Heart left ventricle (tissue), 16 donors: Measurements from ENCODE around the gene NELFCD. TPM values are rescaled to one million over a fixed set of nuclear protein-coding genes. Genes with fewer than 3 reads are reported as not detected.

Experiments
- ATAC-seq, 4 donors: fragments of 200-7000 bp; cut with Tn5 transposase; one replicate each; pipeline ENCODE4 v1.9.1; 2020 to 2022; ENCODE audit warnings: moderate library complexity in 4 of 4, mild to moderate bottlenecking in 3 of 4, moderate number of reproducible peaks in 1 of 4
- DNase-seq, 5 donors: peaks; one replicate each; pipeline ENCODE4 v3.0.0-alpha.2; 2020
- H3K27ac ChIP-seq, 12 donors: fragments of 200-600 bp; sonication (generic) in 4 of 12; one replicate each; pipeline versions ENCODE4 v1.5.0 to v1.8.0; 2016 to 2022; ENCODE audit warnings: mild to moderate bottlenecking in 2 of 12
- H3K27me3 ChIP-seq, 9 donors: fragments of 200-600 bp; sonication (generic) in 2 of 9; one replicate each; pipeline versions ENCODE4 v1.5.1 to v1.8.0; 2016 to 2022; ENCODE audit warnings: mild to moderate bottlenecking in 3 of 9
- H3K36me3 ChIP-seq, 9 donors: fragments of 200-600 bp; sonication (generic) in 2 of 9; one replicate each; pipeline versions ENCODE4 v1.5.0 to v1.8.0; 2018 to 2022; ENCODE audit warnings: mild to moderate bottlenecking in 2 of 9
- H3K4me1 ChIP-seq, 12 donors: fragments of 200-600 bp; sonication (generic) in 4 of 12; one replicate each; pipeline versions ENCODE4 v1.5.0 to v1.8.0; 2016 to 2022; ENCODE audit warnings: mild to moderate bottlenecking in 3 of 12
- H3K4me3 ChIP-seq, 12 donors: fragments of 200-600 bp; sonication (generic) in 4 of 12; one replicate each; pipeline versions ENCODE4 v1.5.0 to v1.8.0; 2017 to 2022; ENCODE audit warnings: mild to moderate bottlenecking in 9 of 12, moderate library complexity in 4 of 12
- H3K9me3 ChIP-seq, 12 donors: fragments of 200-600 bp; sonication (generic) in 4 of 12; one replicate each; pipeline versions ENCODE4 v1.5.0 to v1.8.0; 2016 to 2022; ENCODE audit warnings: mild to moderate bottlenecking in 1 of 12
- CTCF ChIP-seq, 12 donors: fragments of 200-600 bp; sonication (generic) in 4 of 12; IDR thresholded peaks; one replicate each; pipeline versions ENCODE4 v1.5.0 to v1.8.0; 2018 to 2022; ENCODE audit warnings: antibody characterized with exemption in 12 of 12, mild to moderate bottlenecking in 5 of 12
- POLR2A ChIP-seq, 2 donors: fragments of 450-650 bp; IDR thresholded peaks; one replicate each; pipeline ENCODE4 v1.6.1; 2017; ENCODE audit warnings: antibody characterized with exemption in 2 of 2, mild to moderate bottlenecking in 2 of 2, moderate library complexity in 2 of 2
- WGBS, 4 donors: extraction: QIAGEN DNeasy Blood & Tissue Kit in 2 of 4; methylation state at CpG; one replicate each; pipeline versions ENCODE4 v1.1.5 to v1.1.7; 2013 to 2018; 5-methylcytosine and 5-hydroxymethylcytosine counted together
- intact Hi-C, 10 donors: fragments of 100-400 bp; cut with DNase I; formaldehyde crosslinking; loops; one replicate each; pipeline versions ENCODE4 v1.11.1 to v1.14.2; 2022
- polyA plus RNA-seq, 2 donors: library from polyadenylated mRNA; stranded (reverse); fragments of 200-250 nt; gene quantifications; one replicate each; pipeline ENCODE4 v1.2.3, GENCODE V29; 2013
- total RNA-seq, 9 donors: library from RNA; depleted of rRNA in 2 of 9; stranded (reverse); fragments of >200 nt in 2 of 9; fragmentation: NEBNext Ultra II Directional in 3 of 9; extraction: Animal tissue kit (Norgen Biotek cat#: 25700) in 3 of 9; gene quantifications; one replicate each; pipeline versions ENCODE4 v1.1.0 to v1.2.4, GENCODE V29; 2016 to 2023
- donor health status: ischemic (EF 13 %, LVEDD 7.1; RV severe dilation, severe dysfunction).
- donor health status: healthy with polysubstance abuse.
- donor health status: DM: no; HTN: yes; CAD: no.
- donor health status: DM: no; HTN: no; CAD: no.
- donor health status: ischemic (EF 25% LVEDD 6.9; RV normal size, moderate dysfunction).
- donor health status: ischemic (EF 25% LVEDD 5.7; RV mildly dilated, moderate dysfunction).
- donor health status: healthy.
- donor health status: DM: yes; HTN: yes; CAD: no.
- donor health status: ischemic (EF 35%, LVEDD 5.7; RV mildly dilated, moderate dysfunction).
- donor health status: nonischemic (EF 11% LVEDD 7.7; RV severe dilation, severe dysfunction).
- donor health status: DM: yes; HTN: yes; CAD: no.
- donor health status: PGD.
- donor health status: ischemic (EF 29% LVEDD 5.4; RV normal size, mild dysfunction).
- donor health status: nonischemic (EF 23%, LVEDD 6.1; RV moderate dilation, normal function).

Gene NELFCD
- total and polyA plus RNA-seq, 11 donors: 21.7 to 43.8 (median 26.5) TPM

GRCh38 chr20:58984691-58985090 is 3.6 kb downstream of the NELFCD start:
- WGBS, 4 donors: 76 to 85% (median 83%) methylated on average over 6 of the region's 6 CpGs
- DNase-seq (peak in 2 of 5 donors; percentile 3 to 9), ATAC-seq (no peak)
- intact Hi-C loops: loop anchor here in 9 of 10 donors (5.0 to 10.0 kb wide), 7 partner anchors 48 to 332 kb away; partner anchors contain the start of genes ATP5F1E (in 5 of the 9) and STX16 (in 1 of the 9)
- Histone ChIP-seq H3K9me3 (no peaks in the 10 kb centered on the region), H3K4me1 (peaks cover 0 to 52% (median 30%) of the 10 kb centered on the region in 12 donors), H3K4me3 (no peak overlapping the region), H3K36me3 (peaks cover 0 to 42% (median 37%) of the 10 kb centered on the region in 9 donors), H3K27ac (peak overlapping the region in 1 of 12 donors; percentile 20), H3K27me3 (no peaks in the 10 kb centered on the region)
- TF ChIP-seq POLR2A (IDR thresholded peaks at IDR 0.05) (no peak), CTCF (IDR thresholded peaks at IDR 0.05) (no peak)

- DNase-seq (peak in 2 of 5 donors; percentile 11 to 23), ATAC-seq (no peak)
- Histone ChIP-seq H3K36me3 (peaks cover 1 to 51% (median 47%) of the 10 kb centered on the region in 9 donors), H3K27ac (no peak overlapping the region), H3K9me3 (no peaks in the 10 kb centered on the region), H3K27me3 (no peaks in the 10 kb centered on the region), H3K4me3 (no peak overlapping the region), H3K4me1 (peaks cover 0 to 49% (median 30%) of the 10 kb centered on the region in 12 donors)
- TF ChIP-seq CTCF (IDR thresholded peaks at IDR 0.05): no peak
- TF ChIP-seq POLR2A (IDR thresholded peaks at IDR 0.05): no peak
- 67 to 75% (median 70%) methylated on average over 5 of the region's 5 CpGs for WGBS, 4 donors
- intact Hi-C loops: loop anchor here in 1 of 10 donors (5.0 to 10.0 kb wide), 2 partner anchors 49 to 98 kb away; partner anchors contain the start of gene ATP5F1E
Observed at GRCh38 chr20:58985656-58986055, 4.6 kb downstream of the NELFCD start.

- Histone ChIP-seq H3K27ac (no peak overlapping the region), H3K4me3 (no peak overlapping the region), H3K27me3 (no peaks in the 10 kb centered on the region), H3K36me3 (peaks cover 7 to 59% (median 55%) of the 10 kb centered on the region in 9 donors), H3K4me1 (peaks cover 0 to 48% (median 30%) of the 10 kb centered on the region in 12 donors), H3K9me3 (no peaks in the 10 kb centered on the region)
- no peak for ATAC-seq
- intact Hi-C loops: loop anchor here in 1 of 10 donors (5.0 to 10.0 kb wide), 2 partner anchors 48 to 99 kb away; partner anchors contain the start of gene ATP5F1E
- 66 to 72% (median 68%) methylated on average over 9 of the region's 9 CpGs for WGBS, 4 donors
- TF ChIP-seq CTCF (IDR thresholded peaks at IDR 0.05) (no peak), POLR2A (IDR thresholded peaks at IDR 0.05) (no peak)
- peak in 2 of 5 donors; percentile 9 for DNase-seq
Observed at GRCh38 chr20:58986286-58986967, 5.4 kb downstream of the NELFCD start.

- 63 to 70% (median 67%) methylated on average over 8 of the region's 8 CpGs for WGBS, 4 donors
- intact Hi-C loops: loop anchor here in 1 of 10 donors (5.0 to 10.0 kb wide), 2 partner anchors 48 to 100 kb away; partner anchors contain the start of gene ATP5F1E
- H3K27ac ChIP-seq: no peak overlapping the region
- TF ChIP-seq CTCF (IDR thresholded peaks at IDR 0.05): no peak
- TF ChIP-seq POLR2A (IDR thresholded peaks at IDR 0.05): no peak
- ATAC-seq (peak in 1 of 4 donors; percentile 25), DNase-seq (peak in 2 of 5 donors; percentile 9 to 24)
- no peak overlapping the region for H3K4me3 ChIP-seq
- no peaks in the 10 kb centered on the region for H3K27me3 ChIP-seq
- H3K4me1 ChIP-seq: peaks cover 0 to 46% (median 29%) of the 10 kb centered on the region in 12 donors
- H3K36me3 ChIP-seq: peaks cover 7 to 65% (median 61%) of the 10 kb centered on the region in 9 donors
- no peaks in the 10 kb centered on the region for H3K9me3 ChIP-seq
Observed at GRCh38 chr20:58986968-58987517, 6.0 kb downstream of the NELFCD start.
